Measurements from ENCODE around the gene CAMSAP3.

CAMSAP3 gene

GRCh38 chr19:7595466-7596133, at the start of gene CAMSAP3:
Gene CAMSAP3, plus strand, starts transcription at chr19:7595863. Its CDS starts 140 bp downstream, at chr19:7596003.
- TF ChIP-seq CTCF (IDR thresholded peaks at IDR 0.05; ENCODE audit: low read depth, low read length, missing control alignments): no peak
- H3K4me3 ChIP-seq (replicated peaks; ENCODE audit: low read depth, low read length): no peak within 1 kb of the TSS
- peak; percentile 27 for DNase-seq (ENCODE audit: extremely low read depth, low read depth)

GRCh38 chr19:7545904-7546303, 49.8 kb upstream of the CAMSAP3 start:
- TF ChIP-seq CTCF (IDR thresholded peaks at IDR 0.05; ENCODE audit: low read depth, low read length, missing control alignments): no peak
- DNase-seq (ENCODE audit: extremely low read depth, low read depth): no peak
- H3K4me3 ChIP-seq (replicated peaks; ENCODE audit: low read depth, low read length): no peak overlapping the region

GRCh38 chr19:7547159-7547558, 48.5 kb upstream of the CAMSAP3 start:
- no peak for DNase-seq (ENCODE audit: extremely low read depth, low read depth)
- TF ChIP-seq CTCF (IDR thresholded peaks at IDR 0.05; ENCODE audit: low read depth, low read length, missing control alignments): no peak
- H3K4me3 ChIP-seq (replicated peaks; ENCODE audit: low read depth, low read length): no peak overlapping the region

GRCh38 chr19:7549429-7550148, 46.1 kb upstream of the CAMSAP3 start:
- no peak for DNase-seq (ENCODE audit: extremely low read depth, low read depth)
- no peak for TF ChIP-seq CTCF (IDR thresholded peaks at IDR 0.05; ENCODE audit: low read depth, low read length, missing control alignments)
- no peak overlapping the region for H3K4me3 ChIP-seq (replicated peaks; ENCODE audit: low read depth, low read length)

GRCh38 chr19:7550169-7550770, 45.4 kb upstream of the CAMSAP3 start:
- no peak for DNase-seq (ENCODE audit: extremely low read depth, low read depth)
- H3K4me3 ChIP-seq (replicated peaks; ENCODE audit: low read depth, low read length): no peak overlapping the region
- no peak for TF ChIP-seq CTCF (IDR thresholded peaks at IDR 0.05; ENCODE audit: low read depth, low read length, missing control alignments)

DNA sequence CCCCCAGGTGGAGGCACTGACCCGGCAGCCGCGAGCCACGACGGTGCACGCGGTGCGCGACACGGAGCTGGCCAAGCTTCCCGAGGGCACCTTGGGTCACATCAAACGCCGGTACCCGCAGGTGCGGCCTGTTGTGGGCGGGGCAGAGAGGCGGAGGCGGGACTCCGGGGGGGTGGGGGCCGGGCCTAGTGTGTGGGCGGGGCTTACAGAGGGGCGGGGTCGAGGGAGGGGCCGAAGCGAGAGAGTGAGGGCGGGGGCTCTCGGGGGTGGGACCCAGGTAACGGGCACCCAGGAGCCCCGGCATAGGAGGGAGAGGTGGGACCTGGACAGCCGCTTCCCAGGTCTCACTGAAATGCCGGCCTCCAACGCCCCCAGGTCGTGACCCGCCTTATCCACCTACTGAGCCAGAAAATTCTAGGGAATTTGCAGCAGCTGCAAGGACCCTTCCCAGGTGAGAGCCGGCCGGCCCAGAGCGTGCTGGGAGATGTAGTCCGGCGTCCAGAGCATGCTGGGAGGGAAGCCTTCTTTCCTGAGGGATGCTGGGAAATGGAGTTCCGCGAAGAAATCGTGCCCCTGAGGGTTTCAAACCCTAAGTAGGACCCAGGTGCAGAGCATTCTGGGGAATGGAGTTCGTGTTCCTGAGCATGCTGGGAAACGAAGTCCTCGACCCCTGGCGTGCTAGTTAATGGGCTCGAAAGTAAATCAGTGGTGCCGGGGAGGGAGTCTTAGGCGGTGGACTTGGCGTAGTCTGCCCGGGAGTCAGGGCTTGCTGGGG, 44.5 kb upstream of the CAMSAP3 start:
- no peak for TF ChIP-seq CTCF (IDR thresholded peaks at IDR 0.05; ENCODE audit: low read depth, low read length, missing control alignments)
- H3K4me3 ChIP-seq (replicated peaks; ENCODE audit: low read depth, low read length): no peak overlapping the region
- no peak for DNase-seq (ENCODE audit: extremely low read depth, low read depth)

All from HFF-Myc (cell line).